ENCODE results near the gene CITED4.

Gene CITED4

GRCh38 chr1:40825435-40825788 is 36.8 kb downstream of the CITED4 start:
- DNase-seq (ENCODE audit: low read depth): peak; percentile 79
- no peak overlapping the region for H3K4me3 ChIP-seq (ENCODE audit: low read depth, low read length)
- TF ChIP-seq MAX (IDR thresholded peaks at IDR 0.05; ENCODE audit: low read depth, low read length): peak; percentile 41; the same call in 1 of the 2 replicates
- TF ChIP-seq CTCF (IDR thresholded peaks at IDR 0.05; ENCODE audit: low read depth, low read length): no peak
- TF ChIP-seq POLR2A (IDR thresholded peaks at IDR 0.05; ENCODE audit: extremely low read depth, insufficient read length): no peak

- TF ChIP-seq MAX (IDR thresholded peaks at IDR 0.05; ENCODE audit: low read depth, low read length) (no peak), MYC (IDR thresholded peaks at IDR 0.05; ENCODE audit: low read depth, low read length) (no peak), POLR2A (IDR thresholded peaks at IDR 0.05; ENCODE audit: extremely low read depth, insufficient read length) (no peak), CTCF (IDR thresholded peaks at IDR 0.05; ENCODE audit: low read depth, low read length) (no peak)
- peak; percentile 25 for DNase-seq (ENCODE audit: low read depth)
- H3K4me3 ChIP-seq (ENCODE audit: low read depth, low read length): no peak overlapping the region
These were observed 37.4 kb downstream of the CITED4 start for GRCh38 chr1:40824591-40825434.

GRCh38 chr1:40823983-40824382 is 38.2 kb downstream of the CITED4 start:
- TF ChIP-seq CTCF (IDR thresholded peaks at IDR 0.05; ENCODE audit: low read depth, low read length): no peak
- no peak overlapping the region for H3K4me3 ChIP-seq (ENCODE audit: low read depth, low read length)
- no peak for DNase-seq (ENCODE audit: low read depth)

GRCh38 chr1:40823345-40823744 is 38.8 kb downstream of the CITED4 start:
- no peak for DNase-seq (ENCODE audit: low read depth)
- no peak overlapping the region for H3K4me3 ChIP-seq (ENCODE audit: low read depth, low read length)
- no peak for TF ChIP-seq CTCF (IDR thresholded peaks at IDR 0.05; ENCODE audit: low read depth, low read length)
- TF ChIP-seq MYC (IDR thresholded peaks at IDR 0.05; ENCODE audit: low read depth, low read length): no peak
- TF ChIP-seq MAX (IDR thresholded peaks at IDR 0.05; ENCODE audit: low read depth, low read length): no peak
- TF ChIP-seq POLR2A (IDR thresholded peaks at IDR 0.05; ENCODE audit: extremely low read depth, insufficient read length): no peak

GRCh38 chr1:40822890-40823289 is 39.3 kb downstream of the CITED4 start:
- TF ChIP-seq MYC (IDR thresholded peaks at IDR 0.05; ENCODE audit: low read depth, low read length): no peak
- TF ChIP-seq MAX (IDR thresholded peaks at IDR 0.05; ENCODE audit: low read depth, low read length): no peak
- TF ChIP-seq POLR2A (IDR thresholded peaks at IDR 0.05; ENCODE audit: extremely low read depth, insufficient read length): no peak
- no peak for TF ChIP-seq CTCF (IDR thresholded peaks at IDR 0.05; ENCODE audit: low read depth, low read length)
- H3K4me3 ChIP-seq (ENCODE audit: low read depth, low read length): no peak overlapping the region
- no peak for DNase-seq (ENCODE audit: low read depth)
